ENCODE results near the gene ZNF8.
A peak's percentile ranks its signal among the peaks of the same experiment; 100 is the strongest.
"Not testable (repeated sequence)": the region's sequence is repeated elsewhere in the genome, so short reads cannot be mapped to it uniquely, and the experiment has no call there.

ZNF8 gene

DNA sequence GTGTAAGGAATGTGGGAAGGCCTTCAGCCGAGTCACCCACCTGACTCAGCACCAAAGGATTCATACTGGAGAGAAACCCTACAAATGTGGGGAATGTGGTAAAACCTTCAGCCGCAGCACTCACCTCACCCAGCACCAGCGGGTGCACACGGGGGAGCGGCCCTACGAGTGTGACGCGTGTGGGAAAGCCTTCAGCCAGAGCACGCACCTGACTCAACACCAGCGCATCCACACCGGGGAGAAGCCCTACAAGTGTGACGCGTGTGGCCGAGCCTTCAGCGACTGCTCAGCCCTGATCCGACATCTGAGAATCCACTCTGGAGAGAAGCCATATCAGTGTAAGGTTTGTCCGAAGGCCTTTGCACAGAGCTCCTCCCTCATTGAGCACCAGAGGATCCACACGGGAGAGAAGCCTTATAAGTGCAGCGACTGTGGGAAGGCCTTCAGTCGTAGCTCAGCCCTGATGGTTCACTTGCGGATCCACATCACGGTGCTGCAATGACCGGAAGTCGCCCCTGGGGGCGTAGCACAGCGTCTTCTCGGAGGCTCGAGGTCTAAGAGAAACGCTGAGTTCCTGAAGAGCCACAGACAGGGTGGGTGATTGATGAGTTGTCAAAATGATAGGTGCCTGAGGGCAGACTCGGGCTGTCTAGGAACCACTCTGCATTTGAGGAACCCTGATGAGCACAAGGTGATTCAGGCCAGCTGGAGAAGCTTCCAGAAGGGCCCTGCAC lies 60.2 kb downstream of the ZNF8 start:
- no peak for DNase-seq

DNA sequence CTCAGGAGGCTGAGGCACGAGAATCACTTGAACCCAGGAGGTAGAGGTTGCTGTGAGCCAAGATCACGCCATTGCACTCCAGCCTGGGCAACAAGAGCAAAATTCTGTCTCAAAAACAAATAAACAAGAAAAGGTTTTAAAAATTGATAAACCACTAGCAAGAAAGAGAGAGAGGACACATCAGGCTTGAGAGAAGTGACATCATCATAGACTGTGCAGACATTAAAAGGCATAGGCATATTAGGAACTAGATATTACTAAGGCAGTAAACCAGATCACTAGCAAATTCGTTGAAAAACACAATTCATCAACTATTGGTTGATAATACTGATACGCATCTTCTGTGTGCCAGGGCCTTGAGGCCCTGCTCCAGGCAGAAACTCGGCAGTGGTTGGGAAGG lies 66.8 kb downstream of the ZNF8 start:
- DNase-seq = no peak

DNA sequence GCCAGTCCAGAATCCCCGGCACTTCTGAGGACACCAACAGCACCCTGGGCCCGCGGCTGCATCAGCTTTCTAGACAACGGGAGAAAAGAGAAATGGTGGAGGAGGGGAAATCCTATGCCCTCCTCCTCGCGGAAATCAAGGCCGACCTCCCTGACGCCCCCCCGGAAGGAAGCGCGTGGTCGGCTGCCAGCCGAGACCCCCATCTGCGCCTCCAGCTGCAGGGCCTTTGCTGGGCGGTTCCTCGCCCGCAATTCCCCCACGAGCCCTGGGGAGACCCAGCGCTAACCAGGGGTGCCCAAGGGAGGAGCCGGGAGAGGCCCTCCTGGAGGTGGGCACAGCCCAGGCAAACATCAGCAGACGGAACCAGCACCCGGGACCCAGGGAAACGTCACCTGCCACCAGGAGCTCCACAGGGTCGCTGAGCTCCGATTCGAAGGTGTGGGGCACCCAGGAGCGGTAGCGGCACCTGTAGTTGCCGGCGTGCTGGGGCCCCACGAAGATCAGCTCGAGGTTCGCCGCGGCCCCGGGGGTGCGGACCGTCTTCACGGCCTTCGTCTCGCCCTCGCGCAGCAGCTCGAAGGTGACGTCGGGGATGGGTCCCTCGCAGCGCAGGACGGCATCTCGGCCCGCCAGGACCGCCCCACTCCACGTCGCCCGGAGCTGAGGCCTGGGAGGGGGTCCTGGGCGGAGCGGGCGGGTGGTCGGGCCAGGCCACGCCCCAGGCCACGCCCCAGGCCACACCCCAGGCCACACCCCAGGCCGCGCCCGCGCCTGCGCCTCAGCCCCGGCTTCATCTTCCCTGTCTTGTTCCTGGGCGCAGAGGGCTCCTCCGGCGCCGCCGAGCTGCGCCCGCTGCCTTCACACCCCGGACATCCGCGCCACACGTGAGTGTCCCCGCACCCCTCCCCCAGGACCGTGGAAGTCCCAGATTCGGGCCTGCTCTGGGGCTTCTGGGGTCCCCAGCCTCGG lies 68.5 kb downstream of the ZNF8 start:
- DNase-seq = peak; percentile 59

DNA sequence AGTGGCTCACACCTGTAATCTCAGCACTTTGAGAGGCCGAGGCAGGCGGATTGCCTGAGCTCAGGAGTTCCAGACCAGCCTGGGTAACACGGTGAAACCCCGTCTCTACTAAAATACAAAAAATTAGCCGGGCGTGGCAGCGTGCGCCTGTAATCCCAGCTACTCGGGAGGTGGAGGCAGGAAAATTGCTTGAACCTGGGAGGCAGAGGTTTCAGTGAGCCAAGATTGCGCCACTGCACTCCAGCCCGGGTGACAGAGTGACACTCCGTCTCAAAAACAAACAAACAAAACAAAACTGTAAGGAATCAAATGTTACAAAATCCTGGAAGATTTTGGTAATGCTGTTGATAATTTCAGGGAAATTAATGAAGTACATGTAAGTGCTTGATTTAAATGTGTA lies 69.3 kb downstream of the ZNF8 start:
- DNase-seq = not testable (repeated sequence)

DNA sequence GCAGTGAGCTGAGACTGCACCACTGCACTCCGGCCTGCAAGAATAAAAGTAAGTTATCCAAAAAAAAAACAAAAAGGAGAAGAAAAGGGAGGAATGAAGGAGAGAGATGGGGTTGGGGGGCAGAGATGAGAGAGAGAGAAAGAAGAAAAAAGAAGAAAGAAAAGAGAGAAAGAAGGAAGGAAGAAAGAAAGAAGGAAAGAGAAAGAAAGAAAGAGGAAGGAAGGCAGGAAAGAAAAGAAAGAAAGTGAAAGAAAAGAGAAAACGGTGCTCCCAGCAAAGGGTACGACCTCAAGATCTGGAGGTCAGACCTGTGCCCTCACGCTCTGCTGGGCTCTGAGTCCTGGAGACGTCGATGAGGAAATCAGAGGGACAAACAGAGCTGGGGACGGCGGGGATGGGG lies 70.8 kb downstream of the ZNF8 start:
- DNase-seq = no peak

DNA sequence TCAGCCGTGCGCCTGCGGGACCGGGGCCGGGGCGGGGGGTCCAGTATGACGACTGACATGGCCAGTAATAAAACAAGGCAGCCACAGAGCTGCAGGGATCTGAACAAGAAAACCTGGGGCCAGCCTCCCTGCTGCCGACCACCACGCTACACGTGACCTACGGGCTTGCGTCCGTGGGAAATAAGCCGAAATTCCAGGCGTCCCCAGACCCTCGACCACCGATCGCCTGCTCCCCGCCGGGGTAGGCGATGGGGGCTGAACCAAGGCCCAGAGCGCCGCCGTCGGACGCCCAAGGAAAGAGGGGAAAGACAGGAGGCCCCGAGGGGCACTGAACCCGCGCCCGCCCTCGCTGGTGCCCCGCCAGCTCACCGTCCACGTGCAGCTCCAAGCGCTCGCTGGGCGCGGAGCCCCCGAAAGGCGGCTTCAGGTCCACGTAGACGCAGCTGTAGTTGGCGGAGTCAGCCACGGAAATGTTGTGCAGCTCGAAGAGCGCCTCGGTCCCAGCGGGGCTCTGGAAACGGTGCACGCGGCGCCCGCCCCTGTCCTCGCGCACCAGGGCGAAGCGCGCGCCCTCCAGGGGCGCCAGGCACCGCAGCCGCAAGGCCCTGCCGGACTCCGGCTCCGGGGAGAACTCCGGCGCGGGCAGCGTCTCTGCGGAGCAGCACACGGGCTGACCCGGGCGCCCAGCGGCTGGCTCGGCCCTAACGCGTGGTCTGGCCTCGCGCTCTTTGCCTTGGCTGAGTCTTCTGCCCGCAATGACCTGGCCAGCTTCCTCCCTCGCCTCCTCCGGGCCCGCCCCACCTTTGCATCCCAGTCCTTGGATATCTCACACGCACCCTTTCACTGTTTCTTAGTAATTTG lies 71.5 kb downstream of the ZNF8 start:
- no peak for DNase-seq

DNA sequence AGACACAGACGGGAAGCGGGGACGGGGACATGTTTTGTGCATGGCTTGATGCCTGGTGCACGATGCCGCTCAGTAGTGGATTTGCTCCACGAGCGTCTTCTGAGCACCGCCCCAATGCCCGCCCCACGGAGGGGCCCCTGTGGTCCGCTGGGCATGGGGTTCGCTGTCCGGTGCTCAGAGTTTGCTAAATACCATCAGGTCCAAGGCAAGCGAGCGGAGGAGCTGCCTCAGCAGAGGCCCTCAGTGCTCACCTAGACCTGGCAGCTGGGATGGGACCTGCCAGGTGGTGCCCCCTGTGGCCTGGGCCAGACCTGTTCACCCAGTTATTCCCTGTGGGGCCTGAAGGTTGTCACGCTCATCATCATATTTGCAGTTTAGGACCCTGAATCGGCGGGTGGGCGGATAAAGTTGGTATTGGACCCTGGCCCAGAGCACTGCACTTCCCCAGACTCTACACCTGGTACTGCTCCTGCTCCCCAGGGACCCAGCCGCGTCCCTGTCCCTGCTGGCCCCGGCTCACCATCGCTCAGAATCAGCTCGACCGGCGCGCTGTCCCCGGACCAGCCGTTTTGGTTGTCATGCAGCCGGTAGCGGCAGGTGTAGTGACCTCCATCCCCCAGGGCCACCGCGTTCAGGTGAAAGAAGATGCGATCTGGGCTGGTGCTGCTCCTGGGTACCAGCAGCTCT lies 72.3 kb downstream of the ZNF8 start:
- DNase-seq = no peak

DNA sequence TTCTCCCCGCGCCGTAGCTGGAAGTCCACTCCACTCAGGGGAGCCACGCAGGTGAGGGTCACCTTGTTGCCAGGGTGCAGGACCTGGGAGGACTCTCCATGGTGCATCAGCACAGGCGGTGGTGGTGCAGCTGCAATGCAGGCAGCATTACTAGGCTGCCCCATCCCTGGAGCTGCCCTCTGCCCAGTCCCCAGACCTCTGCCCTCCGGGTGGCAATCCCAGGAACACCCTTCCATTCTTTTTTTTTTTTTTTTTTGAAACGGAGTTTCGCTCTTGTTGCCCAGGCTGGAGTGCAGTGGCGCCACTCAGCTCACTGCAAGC lies 72.8 kb downstream of the ZNF8 start:
- no peak for DNase-seq

DNA sequence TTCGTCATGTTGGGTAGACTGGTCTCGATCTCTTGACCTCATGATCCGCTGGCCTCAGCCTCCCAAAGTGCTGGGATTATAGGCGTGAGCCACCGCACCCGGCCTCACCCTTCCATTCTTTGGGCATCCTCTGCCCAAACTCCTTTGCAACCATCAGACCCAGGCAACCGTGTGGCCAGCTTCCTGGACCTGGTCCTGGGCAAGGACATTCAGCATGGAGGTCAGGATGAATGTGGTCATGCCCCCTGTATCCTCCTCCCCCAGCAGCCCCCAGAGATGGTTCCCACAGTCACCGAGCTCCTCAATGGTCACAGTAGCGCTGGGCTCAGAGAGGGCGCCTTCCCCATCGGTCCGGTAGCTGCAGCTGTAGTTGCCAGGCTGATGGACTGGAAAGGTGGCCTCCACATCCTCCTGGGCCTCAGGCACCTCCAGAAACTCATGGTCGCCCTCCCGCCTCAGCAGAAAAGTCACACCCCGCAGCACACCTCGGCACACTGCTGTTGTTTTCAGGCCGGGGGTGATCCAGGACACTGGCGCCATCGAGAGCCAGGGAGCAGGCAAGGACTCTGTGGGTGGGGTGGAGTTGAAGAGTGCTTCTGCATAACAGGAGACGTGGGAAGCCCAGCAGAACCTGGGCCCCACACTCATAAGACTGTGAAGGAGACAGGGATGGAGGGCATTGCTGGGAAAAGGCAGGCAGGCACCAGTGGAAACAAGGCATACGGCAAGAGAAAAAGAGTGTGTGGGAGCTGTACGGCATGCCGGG lies 73.4 kb downstream of the ZNF8 start:
- DNase-seq = no peak

All from KG1 (cell line).